Spleen (tissue), 11 donors: ENCODE data around the gene MAP3K5. TPM values are rescaled to one million over a fixed set of nuclear protein-coding genes. Genes with fewer than 3 reads are reported as not detected.

ENCODE experiments used
- DNase-seq: peaks from one replicate; pipeline ENCODE4 v3.0.0-alpha.2; 2020
- H3K27ac ChIP-seq, 8 donors: fragments of 200-600 bp; sonication (generic) in 7 of 8; 1 replicate in 4 of 8; 2 replicates in 4 of 8; pipeline versions ENCODE4 v1.5.0 to v1.8.0; 2016 to 2021; ENCODE audit warnings: inconsistent platforms in 4 of 8, mild to moderate bottlenecking in 4 of 8, moderate library complexity in 1 of 8
- H3K27me3 ChIP-seq, 7 donors: fragments of 200-600 bp; sonication (generic) in 6 of 7; replicated peaks in 1 of 7; 1 replicate in 4 of 7; 2 replicates in 3 of 7; pipeline versions ENCODE4 v1.5.0 to v1.8.0; 2016 to 2021; ENCODE audit warnings: inconsistent platforms in 3 of 7, mild to moderate bottlenecking in 1 of 7
- H3K36me3 ChIP-seq, 6 donors: fragments of 200-600 bp; sonication (generic) in 5 of 6; 1 replicate in 4 of 6; 2 replicates in 2 of 6; pipeline versions ENCODE4 v1.5.0 to v1.8.0; 2016 to 2021; ENCODE audit warnings: inconsistent platforms in 2 of 6
- H3K4me1 ChIP-seq, 6 donors: fragments of 200-600 bp; sonication (generic) in 5 of 6; 1 replicate in 3 of 6; 2 replicates in 3 of 6; pipeline versions ENCODE4 v1.5.0 to v1.8.0; 2016 to 2021; ENCODE audit warnings: inconsistent platforms in 3 of 6
- H3K4me3 ChIP-seq, 8 donors: fragments of 200-600 bp; sonication (generic) in 7 of 8; 1 replicate in 4 of 8; 2 replicates in 4 of 8; pipeline versions ENCODE4 v1.5.0 to v1.8.0; 2016 to 2021; ENCODE audit warnings: inconsistent platforms in 4 of 8, mild to moderate bottlenecking in 4 of 8, moderate library complexity in 2 of 8
- H3K9me3 ChIP-seq, 8 donors: fragments of 200-600 bp; sonication (generic) in 7 of 8; 1 replicate in 4 of 8; 2 replicates in 4 of 8; pipeline versions ENCODE4 v1.5.0 to v1.8.0; 2016 to 2021; ENCODE audit warnings: inconsistent platforms in 4 of 8
- CTCF ChIP-seq, 11 experiments: fragments of 200-600 bp in 7 of 11; fragments of 450-650 bp in 4 of 11; sonication (generic) in 4 of 11; IDR thresholded peaks in 8 of 11; conservative IDR thresholded peaks in 3 of 11; 1 replicate in 7 of 11; 2 replicates in 4 of 11; pipeline versions ENCODE4 v1.4.0 to v1.8.0; 2016 to 2021; ENCODE audit warnings: antibody characterized with exemption in 11 of 11, inconsistent platforms in 4 of 11, mild to moderate bottlenecking in 1 of 11
- POLR2A ChIP-seq, 3 donors: fragments of 450-650 bp; IDR thresholded peaks; one replicate each; pipeline ENCODE4 v1.5.1; 2017; ENCODE audit warnings: antibody characterized with exemption in 3 of 3, mild to moderate bottlenecking in 1 of 3
- POLR2AphosphoS5 ChIP-seq, 3 donors: sonication (generic); formaldehyde crosslinking; IDR thresholded peaks; one replicate each; pipeline ENCODE4 v1.5.1; 2017; ENCODE audit warnings: antibody characterized with exemption in 3 of 3
- WGBS, 5 donors: extraction: QIAGEN DNeasy Blood & Tissue Kit in 3 of 5; methylation state at CpG; one replicate each; pipeline versions ENCODE4 v1.1.5 to v1.1.7; 2013 to 2018; 5-methylcytosine and 5-hydroxymethylcytosine counted together
- intact Hi-C: fragments of 100-400 bp; cut with DNase I; formaldehyde crosslinking; loops from one replicate; pipeline ENCODE4 v1.15.0; 2023; ENCODE audit warnings: low total_unique reads
- polyA plus RNA-seq, 3 donors: library from polyadenylated mRNA; stranded (reverse); fragments of 200-250 nt; gene quantifications; one replicate each; pipeline ENCODE4 v1.2.1, GENCODE V29; 2013
- total RNA-seq, 7 donors: library from RNA; depleted of rRNA in 3 of 7; stranded (reverse); fragments of >200 nt in 3 of 7; fragmentation: NEBNext Ultra II Directional in 4 of 7; extraction: Animal tissue kit (Norgen Biotek cat#: 25700) in 4 of 7; gene quantifications; one replicate each; pipeline versions ENCODE4 v1.1.0 to v1.2.1, GENCODE V29; 2016 to 2021
- donor health status: healthy with polysubstance abuse.
- donor health status: DM: no; HTN: no; CAD: no; lungs with moderate emphysema.
- donor health status: DM: no; HTN: no; CAD: no.
- donor health status: Bipolar disorder and iron deficiency.
- donor health status: healthy.
- donor health status: DM: no; HTN: no; CAD: no.
- donor health status: DM: yes; HTN: yes; CAD: no.

The MAP3K5 gene
- total and polyA plus RNA-seq, 10 donors = 7.2 to 55.0 (median 33.2) TPM

GRCh38 chr6:136521911-136522310 is 270.4 kb downstream of the MAP3K5 start:
- intact Hi-C loops = no loop called here
- Histone ChIP-seq H3K36me3 (no peaks in the 10 kb centered on the region), H3K27me3 (no peaks in the 10 kb centered on the region), H3K27ac (no peak overlapping the region), H3K4me1 (peaks cover 0 to 21% (median 11%) of the 10 kb centered on the region in 6 donors), H3K4me3 (no peak overlapping the region), H3K9me3 (no peaks in the 10 kb centered on the region)
- TF ChIP-seq POLR2A (IDR thresholded peaks at IDR 0.05) (no peak), POLR2AphosphoS5 (IDR thresholded peaks at IDR 0.05) (no peak), CTCF (IDR thresholded peaks at IDR 0.05 in 8 of 11, conservative IDR thresholded peaks at IDR 0.05 in 3 of 11) (no peak)
- DNase-seq = no peak
- 71 to 94% (median 83%) methylated on average over 4 of the region's 4 CpGs for WGBS, 5 donors

- 64 to 88% (median 73%) methylated on average over 2 of the region's 2 CpGs for WGBS, 5 donors
- TF ChIP-seq CTCF (IDR thresholded peaks at IDR 0.05 in 8 of 11, conservative IDR thresholded peaks at IDR 0.05 in 3 of 11) = no peak
- TF ChIP-seq POLR2A (IDR thresholded peaks at IDR 0.05) = no peak
- TF ChIP-seq POLR2AphosphoS5 (IDR thresholded peaks at IDR 0.05) = no peak
Observed at GRCh38 chr6:136521427-136521826, 270.9 kb downstream of the MAP3K5 start.

DNA sequence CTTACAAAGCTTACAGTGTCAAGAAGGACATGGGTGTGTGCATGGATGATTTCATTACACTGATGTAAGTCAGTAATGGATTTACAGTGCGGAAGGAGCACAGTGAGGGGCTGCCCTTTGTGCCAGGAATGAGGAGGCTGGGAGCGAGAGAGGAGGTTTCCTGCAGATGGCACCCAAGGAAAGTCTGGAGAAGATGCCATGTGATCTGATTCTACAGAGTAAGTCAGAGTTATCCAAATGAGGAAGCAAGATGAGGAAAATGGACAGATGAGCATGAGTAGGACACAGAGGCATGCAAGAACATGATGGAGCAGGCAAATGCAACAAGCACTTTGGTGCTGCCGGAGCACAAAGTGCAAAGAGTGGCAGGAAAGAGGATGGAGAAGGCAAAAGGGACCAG is 271.8 kb downstream of the MAP3K5 start:
- H3K4me1 ChIP-seq = peaks cover 0 to 7% (median under 1%) of the 10 kb centered on the region in 6 donors
- no peak for DNase-seq
- intact Hi-C loops = no loop called here
- TF ChIP-seq POLR2A (IDR thresholded peaks at IDR 0.05) = no peak
- TF ChIP-seq CTCF (IDR thresholded peaks at IDR 0.05 in 8 of 11, conservative IDR thresholded peaks at IDR 0.05 in 3 of 11) = no peak
- TF ChIP-seq POLR2AphosphoS5 (IDR thresholded peaks at IDR 0.05) = no peak
- H3K4me3 ChIP-seq = no peak overlapping the region
- H3K27ac ChIP-seq = no peak overlapping the region
- peaks cover 0 to 3% (median 0%) of the 10 kb centered on the region in 7 donors for H3K27me3 ChIP-seq
- 91 to 97% (median 94%) methylated on average over 3 of the region's 3 CpGs for WGBS, 5 donors
- no peaks in the 10 kb centered on the region for H3K9me3 ChIP-seq
- H3K36me3 ChIP-seq = no peaks in the 10 kb centered on the region

More at GRCh38 chr6:136521427-136521826, 270.9 kb downstream of the MAP3K5 start:
- Histone ChIP-seq H3K4me3 (no peak overlapping the region), H3K27me3 (no peaks in the 10 kb centered on the region), H3K4me1 (peaks cover 0 to 17% (median 6%) of the 10 kb centered on the region in 6 donors), H3K36me3 (no peaks in the 10 kb centered on the region), H3K9me3 (no peaks in the 10 kb centered on the region), H3K27ac (no peak overlapping the region)
- intact Hi-C loops = no loop called here
- DNase-seq = no peak

DNA sequence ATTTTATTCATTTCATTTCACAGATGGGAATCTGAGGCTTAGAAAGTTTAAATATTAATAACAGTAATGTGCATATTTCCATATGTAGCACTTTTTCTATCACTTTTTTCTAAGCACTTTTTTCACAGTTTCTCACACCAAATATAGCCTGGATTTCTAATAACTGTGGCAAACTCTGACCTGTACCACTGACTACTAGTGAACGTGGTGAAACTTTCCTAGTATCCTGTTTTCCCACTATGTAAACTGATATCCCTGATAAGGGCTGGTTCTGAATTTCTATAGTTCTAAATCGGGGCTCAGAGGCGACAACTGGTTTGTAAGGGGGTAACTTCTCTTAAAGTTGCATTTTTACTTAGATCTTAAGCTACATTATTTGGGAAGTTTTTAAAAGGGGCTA is 274.7 kb downstream of the MAP3K5 start:
- intact Hi-C loops = no loop called here
- Histone ChIP-seq H3K4me1 (no peaks in the 10 kb centered on the region), H3K36me3 (no peaks in the 10 kb centered on the region), H3K9me3 (no peaks in the 10 kb centered on the region), H3K27me3 (peaks cover 0 to 3% (median 0%) of the 10 kb centered on the region in 7 donors), H3K27ac (no peak overlapping the region), H3K4me3 (no peak overlapping the region)
- 81 to 89% (median 86%) methylated on average over 3 of the region's 3 CpGs for WGBS, 5 donors
- TF ChIP-seq POLR2A (IDR thresholded peaks at IDR 0.05) (no peak), POLR2AphosphoS5 (IDR thresholded peaks at IDR 0.05) (no peak), CTCF (IDR thresholded peaks at IDR 0.05 in 8 of 11, conservative IDR thresholded peaks at IDR 0.05 in 3 of 11) (no peak)
- no peak for DNase-seq
